ENCODE data around the gene CHN1.
A peak's percentile ranks its signal among the peaks of the same experiment; 100 is the strongest.

Gene CHN1

DNA sequence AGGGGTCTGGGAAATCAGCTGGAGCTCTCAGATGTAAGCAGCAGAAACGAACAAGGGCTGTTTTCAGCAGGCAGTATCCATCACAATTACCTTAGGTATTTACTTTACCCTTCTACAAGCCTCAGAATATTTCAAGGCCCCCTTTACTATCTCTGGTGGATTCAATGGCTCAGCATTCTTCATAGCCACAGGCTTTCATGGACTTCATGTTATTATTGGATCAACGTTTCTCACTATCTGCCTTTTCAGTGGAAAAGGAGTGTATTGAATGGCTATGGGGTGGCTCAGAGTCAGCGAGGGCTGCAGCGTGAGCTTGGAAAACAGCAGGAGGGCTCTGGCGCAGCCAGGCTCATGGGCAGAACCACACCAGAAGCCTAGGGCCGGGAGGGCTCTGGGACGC, 224.3 kb downstream of the CHN1 start:
- DNase-seq, result no peak

DNA sequence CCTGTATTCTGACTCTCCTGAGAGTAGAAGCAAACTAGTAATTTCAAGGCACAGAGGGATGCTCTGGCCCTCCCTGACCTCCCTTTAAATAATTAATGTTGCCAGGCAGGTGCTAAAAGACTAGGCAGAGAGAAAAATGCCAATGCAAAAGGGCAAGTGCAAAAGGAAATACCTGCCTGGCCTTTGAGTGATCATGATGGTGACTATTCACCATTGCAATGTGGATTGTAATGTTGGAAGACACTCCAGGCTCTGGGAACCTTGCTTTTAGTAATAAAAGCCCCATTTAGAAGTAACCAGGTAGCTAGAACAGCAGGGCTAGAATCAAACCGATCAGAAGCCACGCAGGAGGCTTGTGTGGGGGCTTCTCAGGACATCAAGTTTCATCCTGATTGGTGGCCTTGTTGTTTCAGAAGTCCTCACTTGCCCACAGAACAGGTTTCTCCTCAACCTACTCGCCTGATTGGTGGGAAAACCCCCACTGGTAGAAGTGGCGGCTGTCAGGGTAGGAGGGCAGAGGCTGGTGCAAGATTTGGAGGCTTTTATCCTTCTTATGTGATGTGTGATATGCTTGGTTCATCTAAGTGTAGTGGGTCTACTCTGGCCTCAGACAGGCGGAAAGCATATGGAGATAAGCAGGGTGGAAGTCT, 224.9 kb downstream of the CHN1 start:
- DNase-seq, result no peak

DNA sequence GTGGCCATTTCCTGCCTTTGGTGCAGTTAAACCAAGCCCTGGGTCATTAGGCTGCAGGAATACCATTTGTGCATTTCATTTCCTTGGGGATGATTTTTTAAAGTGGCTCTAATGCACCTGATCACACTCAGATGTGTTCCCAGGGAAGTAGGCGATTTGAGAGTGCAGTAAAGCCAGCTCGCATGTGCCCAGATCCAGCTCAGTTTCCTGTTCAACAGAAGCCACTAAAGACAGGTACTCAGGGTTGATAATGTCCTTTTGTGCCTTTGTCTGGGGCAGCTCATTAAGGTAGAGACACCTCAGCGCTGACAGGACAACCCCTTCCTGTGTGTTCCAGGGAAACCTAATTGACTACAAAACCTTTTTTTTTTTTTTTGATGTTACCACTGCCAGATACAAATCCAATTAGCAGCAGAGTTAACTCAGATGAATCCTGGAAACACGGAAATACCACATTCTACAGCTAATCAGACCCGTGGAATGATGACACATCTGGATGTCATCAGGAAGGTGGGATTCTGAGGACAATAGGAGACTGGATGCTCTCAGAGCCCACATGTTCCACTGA, 225.7 kb downstream of the CHN1 start:
- no peak for DNase-seq

DNA sequence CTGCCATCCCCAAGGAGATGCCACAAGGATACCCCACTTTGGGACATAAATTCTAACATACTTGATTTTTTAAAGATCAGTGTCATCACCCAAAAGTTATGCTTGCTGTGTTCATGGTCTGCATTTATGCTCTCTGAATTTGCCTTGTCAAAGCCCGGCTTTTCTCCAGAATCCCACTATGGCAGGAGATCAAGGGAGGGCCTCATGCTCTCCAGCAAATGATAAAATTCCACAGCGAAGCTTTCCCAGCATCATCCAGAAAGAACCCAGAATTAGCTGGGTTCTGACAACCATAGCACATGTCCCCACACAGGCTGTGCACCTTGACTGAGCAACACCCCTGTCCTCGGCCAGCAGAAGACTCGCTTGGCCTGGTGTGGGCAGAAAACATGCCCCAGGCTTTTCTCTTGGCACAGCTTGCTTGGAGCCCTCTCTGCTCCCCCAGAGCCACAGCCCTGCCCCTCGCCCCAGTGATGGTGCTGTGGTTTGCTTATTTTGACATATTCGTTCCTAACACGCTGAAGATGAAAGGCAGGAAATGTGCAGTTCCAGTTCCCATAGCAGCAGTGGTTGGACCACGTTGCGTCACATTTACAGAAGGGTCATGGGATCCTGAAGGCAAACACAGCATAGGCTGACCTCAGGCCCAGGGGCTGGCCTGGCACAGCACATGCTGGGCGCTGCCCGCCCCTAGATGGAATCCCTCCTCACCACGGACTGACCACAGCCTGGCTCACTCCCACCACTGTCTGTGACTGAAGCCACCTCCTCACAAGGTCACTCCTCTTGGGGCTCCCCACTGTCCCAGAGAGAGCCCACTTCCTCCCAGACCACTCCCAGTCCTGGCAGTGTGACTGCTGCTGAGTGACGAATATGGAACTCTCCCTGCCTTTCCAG, 226.8 kb downstream of the CHN1 start:
- peak; percentile 37 for DNase-seq

DNA sequence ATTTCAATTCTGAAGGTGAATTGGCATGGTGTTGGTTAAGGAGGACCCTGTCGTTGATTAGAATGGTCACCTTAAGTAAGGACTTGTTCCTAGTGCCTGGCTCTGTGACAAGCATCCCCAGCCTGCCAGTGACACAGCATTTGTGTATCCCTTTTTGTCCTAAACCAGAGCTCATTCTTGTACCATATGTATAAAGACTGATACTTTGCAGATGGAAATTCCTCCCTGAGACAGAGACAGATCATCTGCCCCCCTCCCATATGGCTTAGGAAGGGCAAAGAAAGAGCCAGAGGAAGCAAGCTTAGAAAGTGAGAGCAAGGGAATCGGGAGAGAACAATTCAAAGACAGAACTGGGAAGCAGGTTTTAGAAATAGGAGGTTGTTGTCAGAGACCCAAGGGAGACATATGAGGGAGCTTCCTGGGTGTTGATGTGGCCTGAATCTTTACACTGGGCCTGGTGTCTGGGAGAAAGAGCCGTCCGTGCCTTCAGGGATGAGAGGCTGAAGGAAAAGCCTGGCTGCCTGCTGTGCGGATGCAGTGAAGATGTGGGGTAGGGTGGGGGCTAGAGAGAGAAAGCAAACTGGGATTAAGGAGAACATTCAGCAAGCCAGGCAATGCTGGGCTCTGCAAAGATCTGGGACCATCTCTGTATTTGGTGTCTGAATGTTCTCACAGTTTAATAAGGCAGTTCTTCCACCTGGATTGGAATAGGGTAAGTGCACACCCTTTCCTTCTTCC, 227.7 kb downstream of the CHN1 start:
- no peak for DNase-seq

DNA sequence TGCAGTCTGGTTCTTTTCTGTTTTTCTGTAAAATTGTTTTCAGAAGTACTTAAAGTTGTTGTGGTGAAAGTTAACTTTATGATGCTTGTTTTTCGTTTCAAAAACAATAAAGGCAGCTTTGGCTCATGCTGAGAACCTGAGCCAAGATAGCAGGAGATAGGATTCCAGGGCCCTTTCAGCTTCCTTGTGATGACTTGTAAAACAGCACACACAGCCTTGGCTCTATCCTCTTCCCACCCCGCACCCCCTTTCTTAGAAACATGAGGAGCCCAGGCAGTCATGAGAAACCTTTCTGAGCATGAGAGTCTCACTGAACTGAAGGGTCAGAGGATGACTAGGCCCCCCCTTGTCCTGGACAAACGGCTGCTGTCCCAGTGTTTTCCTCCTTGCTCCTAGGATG, 228.5 kb downstream of the CHN1 start:
- no peak for DNase-seq

DNA sequence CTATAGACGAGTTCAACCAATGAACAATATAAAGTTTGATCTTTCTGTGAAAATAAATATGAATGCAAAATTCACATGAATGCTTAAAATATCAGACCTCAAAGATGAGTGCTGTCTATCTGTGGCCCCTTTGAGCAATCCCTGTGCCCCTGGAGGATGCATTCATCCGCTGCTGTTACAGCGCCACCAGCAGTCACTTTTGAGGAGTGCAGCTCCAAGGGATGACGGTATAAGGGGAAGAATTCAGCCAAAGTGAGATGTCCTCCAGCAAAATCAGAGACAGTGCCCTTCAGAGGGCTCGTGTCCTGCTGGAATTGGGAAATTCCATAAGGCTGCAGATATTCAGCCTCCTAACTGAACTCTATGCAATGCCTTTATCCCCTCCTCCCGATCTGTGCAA, 229.0 kb downstream of the CHN1 start:
- DNase-seq, result no peak

DNA sequence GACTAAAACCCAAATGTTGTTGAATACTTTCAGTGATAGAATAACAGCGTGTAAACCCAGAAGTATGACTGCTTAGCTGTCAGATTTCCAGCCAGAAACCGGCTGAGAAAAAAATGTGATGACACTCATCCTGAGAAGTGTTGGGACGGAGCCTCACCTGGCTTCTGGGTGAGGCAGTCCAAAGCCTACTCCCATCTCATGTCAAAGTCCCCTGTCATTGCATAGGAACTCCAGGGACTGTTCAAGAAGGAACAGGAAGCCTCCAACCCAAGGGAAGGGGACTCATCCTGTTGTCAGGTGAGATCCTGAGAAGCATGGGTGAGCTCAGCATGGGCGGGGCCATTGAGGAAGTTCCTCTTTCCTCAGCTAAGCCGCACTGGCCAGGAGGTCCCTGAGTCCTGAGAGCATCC, 229.6 kb downstream of the CHN1 start:
- DNase-seq, result no peak

DNA sequence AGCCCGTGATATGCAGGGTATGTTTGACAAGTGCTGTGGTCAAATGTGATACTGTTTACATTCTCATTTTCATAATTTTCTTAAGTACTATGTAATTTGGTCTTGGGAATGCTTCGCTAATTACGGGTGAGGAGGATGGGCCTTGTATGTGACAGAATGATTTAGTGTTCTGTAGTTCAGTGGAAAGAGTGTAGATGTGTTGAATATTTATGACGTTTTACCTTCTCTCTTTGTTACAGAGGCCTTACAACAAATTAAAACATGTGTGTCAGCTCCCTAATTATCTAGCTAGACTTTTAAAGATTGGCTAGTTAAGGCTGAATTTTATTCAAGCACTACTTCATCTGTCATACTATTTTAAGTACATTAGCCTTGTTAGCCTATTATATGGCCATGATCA, 230.3 kb downstream of the CHN1 start:
- DNase-seq, result no peak

DNA sequence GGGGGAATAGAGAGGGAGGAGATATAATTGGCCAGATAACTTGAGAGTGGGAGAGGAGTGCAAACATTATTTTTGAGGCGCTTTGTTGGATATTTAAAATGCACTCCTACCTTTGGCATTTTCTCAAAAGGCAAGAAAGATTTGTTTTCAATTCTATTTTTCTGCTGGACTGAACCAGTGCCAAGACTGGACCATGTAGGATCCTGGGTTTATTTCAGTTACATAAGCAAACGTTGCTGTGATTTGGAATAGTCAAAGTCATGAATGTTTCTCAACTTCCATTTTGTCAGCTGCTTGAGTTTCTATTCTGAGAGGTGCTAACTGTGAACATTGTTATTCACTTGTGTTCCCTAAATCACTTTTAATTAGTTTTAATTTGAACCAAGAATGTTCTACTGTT, 232.0 kb downstream of the CHN1 start:
- DNase-seq, result no peak

DNA sequence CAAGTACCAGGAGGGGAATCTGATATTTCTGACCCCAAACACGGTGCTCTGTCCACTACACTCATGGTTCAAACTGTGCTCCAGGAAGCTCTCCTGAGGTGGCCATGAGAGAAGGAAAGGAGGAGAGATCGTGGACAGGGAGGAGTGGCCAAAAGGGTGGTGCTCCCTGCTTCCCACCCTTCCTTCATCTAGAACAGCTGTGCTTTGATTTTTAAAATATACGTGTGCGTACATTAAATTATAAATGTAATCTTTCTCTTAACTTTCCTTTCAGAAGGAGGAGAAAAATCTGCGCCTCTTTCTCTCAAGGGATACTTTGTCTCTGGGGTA, 232.7 kb downstream of the CHN1 start:
- DNase-seq, result no peak

DNA sequence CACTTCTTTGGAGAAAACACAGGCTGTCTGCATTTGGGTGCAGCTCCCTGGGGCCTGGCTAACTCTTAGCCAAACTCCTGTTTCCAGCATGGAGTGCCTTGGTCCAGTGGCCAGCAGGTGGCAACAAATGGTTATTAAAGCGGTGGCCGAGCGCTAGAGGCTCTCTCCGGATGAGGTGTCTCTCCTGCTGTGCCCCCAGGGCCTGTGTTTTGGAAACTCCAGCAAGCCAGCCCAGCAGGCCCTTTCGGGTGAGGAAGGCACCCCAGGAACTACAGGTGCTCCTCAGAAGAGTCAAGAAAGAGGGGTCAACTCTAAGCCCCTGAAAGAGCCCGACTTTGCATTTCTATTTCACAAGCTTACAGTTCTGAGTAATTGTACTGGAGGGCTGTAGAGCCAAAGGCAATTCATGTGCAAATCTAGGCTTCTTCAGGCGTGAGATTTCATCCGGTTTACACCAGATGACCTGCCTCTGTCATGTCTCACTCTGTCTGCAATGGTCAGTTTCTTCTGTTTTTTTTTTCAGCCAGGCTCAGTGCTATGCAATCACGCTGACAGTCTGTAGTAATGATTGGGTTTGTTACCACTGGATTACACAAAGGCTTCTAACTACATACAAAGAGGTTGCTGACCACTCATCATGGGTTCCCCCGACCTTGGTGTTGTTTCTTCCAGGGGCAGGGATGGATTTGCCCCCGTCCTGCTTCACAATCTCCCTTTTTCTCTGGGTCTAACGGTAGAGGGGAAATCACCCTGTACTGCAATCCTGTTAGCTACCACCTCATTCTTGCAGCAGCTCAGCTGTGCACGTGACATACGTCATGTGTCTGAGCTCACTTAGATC, 233.3 kb downstream of the CHN1 start:
- peak; percentile 61 for DNase-seq

DNA sequence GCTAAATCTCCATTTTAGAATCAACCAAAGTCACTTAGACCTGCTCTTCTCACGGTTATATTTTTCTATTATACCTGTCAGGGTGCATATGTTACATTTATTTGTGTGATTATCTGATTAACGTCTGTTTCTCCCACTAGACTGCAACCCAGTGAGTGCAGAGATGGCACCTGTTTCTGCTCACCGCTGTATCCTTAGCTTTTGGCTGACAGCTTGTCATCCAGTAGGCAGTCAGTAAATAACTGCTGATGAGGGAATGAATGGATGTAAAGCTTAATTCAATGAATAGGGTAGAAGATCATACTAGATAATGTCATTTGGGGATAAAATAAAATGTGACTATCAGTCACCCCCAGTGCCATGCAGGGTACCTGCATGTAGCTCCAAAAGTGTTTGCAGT, 234.0 kb downstream of the CHN1 start:
- DNase-seq, result no peak

DNA sequence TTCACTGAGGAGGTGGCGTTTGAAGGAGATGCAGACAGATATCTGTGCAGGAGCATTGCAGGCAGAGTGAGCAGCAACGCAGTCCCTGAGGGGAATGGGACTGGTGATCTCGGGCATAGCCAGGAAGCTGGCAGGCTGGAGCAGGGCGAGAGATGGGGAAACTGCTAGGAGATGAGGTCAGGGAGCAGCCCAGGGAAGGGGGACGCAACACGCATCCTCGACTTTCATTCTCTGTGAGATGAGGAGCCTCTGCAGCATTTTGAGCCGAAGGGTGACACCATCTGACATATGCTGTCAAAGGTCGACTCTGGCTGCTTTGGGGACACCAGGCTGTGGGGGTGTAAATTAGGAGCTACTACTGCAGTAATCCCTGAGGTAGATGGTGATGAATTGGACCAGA, 236.6 kb downstream of the CHN1 start:
- no peak for DNase-seq

DNA sequence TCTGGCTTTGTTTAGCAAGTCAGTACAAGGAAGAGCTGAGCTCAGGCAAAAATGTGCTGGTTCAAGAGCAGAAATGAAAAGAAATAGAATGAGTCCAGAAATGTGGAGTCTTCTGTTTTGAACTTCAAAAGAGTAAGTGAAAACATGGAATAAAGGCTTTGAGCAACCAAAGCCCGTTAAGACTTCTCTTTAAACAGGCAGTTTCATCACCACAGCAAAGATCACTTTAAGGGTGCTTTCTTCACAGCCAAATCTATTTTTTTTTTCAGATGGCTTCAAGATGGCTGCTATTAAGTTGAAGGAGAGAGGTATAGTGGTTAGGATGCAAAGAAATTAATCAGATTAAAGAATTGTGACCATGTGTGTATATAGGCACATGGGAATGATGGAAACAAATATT, 238.9 kb downstream of the CHN1 start:
- no peak for DNase-seq

DNA sequence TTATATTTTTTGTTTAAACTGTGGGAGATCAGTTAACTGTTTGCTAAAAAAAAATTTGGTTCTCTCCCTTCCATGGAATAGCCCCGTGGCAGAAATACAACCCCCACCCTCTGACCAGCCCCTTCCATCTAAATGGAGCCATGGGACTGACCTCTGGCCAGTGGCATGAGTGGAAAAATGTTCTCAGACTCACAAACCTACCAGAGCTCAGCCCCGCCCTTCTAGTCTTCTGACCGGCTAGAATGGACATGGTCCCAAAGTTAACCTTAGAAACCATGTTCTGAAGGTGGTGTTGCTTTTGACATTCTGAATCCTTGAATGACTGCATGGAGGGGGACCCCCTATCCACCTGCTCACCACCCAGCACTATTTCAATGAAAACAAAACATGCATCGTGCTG, 239.6 kb downstream of the CHN1 start:
- no peak for DNase-seq

DNA sequence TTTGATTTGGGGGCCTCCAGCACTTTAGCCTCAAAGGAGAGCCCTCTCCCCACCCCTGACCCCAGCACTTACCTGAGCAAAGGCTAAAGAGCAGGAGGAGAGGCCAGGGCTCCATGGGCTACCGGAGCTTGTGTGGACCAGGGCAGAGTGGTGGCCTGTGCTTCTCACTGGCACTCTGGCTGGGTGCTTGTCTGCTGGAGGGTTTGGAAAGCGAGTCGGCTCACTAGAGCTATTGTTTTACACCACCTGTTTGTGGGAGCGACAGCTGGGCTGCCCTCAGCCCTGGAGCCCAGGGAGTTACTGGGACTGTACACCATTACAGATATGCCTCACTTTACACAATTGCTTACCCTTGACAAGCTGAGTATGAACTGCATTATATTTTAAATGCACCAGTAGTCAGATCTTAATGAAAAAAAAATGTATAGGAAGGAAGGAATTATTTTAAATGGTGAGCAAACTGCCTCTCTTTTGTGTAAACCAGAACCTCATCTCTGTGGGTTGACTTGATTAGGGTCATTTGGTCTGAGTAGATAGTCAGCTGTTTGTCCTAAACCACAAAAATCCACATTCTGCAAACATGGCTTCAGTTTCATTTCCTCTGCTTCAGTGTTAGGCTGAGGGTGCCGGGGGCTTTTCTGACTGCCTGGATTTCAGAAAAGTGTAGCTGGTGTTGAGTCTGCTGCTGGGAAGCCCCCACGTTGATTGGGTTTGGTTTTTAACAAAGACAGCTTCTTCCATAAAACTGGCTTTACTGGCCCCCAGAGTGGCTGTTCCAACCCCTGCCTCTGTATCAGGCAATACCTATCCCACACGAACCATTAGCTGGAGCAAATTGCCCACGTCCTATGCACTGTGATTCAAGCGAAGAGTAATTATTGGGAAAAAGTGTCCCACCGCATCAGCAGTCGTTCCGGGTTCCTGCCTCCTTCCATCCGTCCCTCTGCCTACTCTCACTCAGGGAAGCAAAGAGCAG, 240.6 kb downstream of the CHN1 start, which contains the start of gene CHRNA1:
Gene CHRNA1 (minus strand): TSS at position 193 of the 976 bp plus-strand sequence. CDS start 78 bp downstream, at position 115.
- no peak for DNase-seq

DNA sequence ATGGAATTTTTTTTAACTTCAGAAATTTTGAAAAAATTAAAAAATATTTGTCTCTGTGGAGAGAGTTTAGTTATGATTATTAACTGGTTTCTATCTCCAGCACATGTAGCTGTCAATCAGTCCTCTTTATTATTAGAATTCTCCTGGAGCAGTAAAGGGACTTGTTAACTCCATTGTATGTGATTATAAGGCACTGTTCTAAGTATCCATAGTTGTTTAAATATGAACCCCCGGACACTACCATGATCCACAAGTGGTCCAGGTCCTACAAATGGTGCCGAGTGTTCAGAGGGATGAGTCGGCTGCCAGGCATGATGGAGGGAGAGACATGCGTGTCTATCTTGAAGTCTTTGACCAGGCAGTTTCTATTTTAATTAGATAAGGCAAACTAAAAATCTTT, 241.4 kb downstream of the CHN1 start:
- no peak for DNase-seq

DNA sequence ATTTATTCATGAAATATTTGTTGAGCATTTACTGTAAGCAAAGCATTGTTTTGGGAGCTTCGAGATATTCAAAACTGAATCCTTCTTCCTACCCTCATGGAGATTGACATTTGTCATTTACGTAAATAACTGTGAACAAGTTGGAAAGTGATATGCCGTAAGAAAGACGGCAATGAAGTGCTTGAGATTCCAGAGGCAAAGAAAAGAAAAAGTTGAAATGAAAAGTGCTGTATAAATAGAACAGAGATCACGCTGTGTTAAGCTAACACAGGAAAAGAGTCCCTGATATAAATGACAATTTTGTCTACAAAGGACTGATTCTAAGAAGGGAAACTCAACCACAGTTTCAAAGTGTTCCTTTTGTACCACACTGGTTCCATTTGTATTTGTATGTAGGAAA, 242.7 kb downstream of the CHN1 start:
- DNase-seq, result no peak

DNA sequence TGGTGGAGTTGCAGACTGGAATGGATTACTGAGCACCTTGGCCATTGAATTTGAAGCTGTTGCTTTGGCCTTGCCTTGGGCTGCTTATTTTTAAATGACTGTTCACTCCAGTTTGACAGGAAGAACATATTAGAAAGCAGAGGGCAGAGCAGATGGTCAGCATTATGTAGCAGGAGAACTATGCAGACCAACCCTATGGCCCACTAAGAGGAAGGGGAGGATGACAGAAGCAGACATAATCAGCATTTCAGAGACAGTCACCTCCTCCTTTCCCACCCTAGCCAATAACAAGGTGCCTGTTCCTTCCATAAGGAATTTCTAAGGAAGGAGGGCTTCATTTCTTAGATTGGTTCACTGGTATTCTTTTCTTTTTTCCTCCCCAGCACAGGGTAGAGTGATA, 243.3 kb downstream of the CHN1 start:
- DNase-seq, result no peak

DNA sequence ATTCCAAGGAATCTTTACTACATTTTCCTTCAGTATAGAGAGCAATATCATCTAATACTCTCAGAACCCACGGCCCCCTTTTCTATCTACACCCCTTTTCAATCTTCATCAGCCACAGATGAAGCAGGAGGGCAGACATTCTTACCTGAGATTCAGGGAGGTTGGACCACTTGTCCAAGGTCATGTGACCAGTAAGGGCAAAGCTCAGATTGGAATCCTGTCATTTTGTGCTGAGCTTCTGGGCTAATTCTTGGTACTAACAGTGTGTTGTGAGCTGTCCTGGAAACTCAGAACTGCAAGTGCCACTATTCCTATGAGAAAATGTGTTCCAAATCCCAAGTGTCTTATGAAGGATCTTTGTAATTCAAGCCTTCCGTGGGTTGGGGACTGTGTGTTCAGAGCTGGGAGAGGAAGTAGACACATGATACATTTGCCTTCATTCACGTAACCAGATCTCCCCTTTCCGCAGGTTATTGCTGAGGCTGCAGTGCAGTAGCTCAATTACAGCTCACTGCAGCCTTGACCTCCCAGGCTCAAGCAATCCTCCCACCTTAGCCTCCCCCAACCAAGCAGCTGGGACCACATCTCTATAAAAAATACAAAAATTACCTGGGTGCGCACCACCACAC, 244.2 kb downstream of the CHN1 start:
- no peak for DNase-seq
